Fibroblast of skin of left biceps (primary cell): ENCODE results near the gene GDPGP1.
A peak's percentile ranks its signal among the peaks of the same experiment; 100 is the strongest.
"Not testable (repeated sequence)": the region's sequence is repeated elsewhere in the genome, so short reads cannot be mapped to it uniquely, and the experiment has no call there.

Source experiments
- DNase-seq, 2 experiments: peaks; one replicate each; pipeline ENCODE4 v3.0.0-alpha.2; 2013; ENCODE audit warnings: low read depth in 2 of 2

Gene GDPGP1

GRCh38 chr15:90260731-90261130 is 26.7 kb downstream of the GDPGP1 start:
- not testable (repeated sequence) for DNase-seq

GRCh38 chr15:90261811-90262210 is 27.8 kb downstream of the GDPGP1 start:
- no peak for DNase-seq

GRCh38 chr15:90262426-90262825 is 28.4 kb downstream of the GDPGP1 start:
- DNase-seq, result no peak

GRCh38 chr15:90264671-90265070 is 30.7 kb downstream of the GDPGP1 start:
- no peak for DNase-seq

- peak; percentile 57 to 62 for DNase-seq
Measured at GRCh38 chr15:90265271-90266060, 31.5 kb downstream of the GDPGP1 start, which contains the start of gene NGRN. TSS of gene NGRN (plus strand) at chr15:90265672. CDS start at chr15:90265713, 41 bp downstream.

- DNase-seq, result no peak
Measured at GRCh38 chr15:90266061-90266431, 32.0 kb downstream of the GDPGP1 start.

GRCh38 chr15:90266485-90266884 is 32.5 kb downstream of the GDPGP1 start:
- no peak for DNase-seq

GRCh38 chr15:90268415-90268814 is 34.4 kb downstream of the GDPGP1 start:
- DNase-seq, result no peak

- DNase-seq, result no peak
Measured at GRCh38 chr15:90270502-90271150, 36.6 kb downstream of the GDPGP1 start.

- DNase-seq, result no peak
Measured at GRCh38 chr15:90271459-90272166, 37.6 kb downstream of the GDPGP1 start.

- not testable (repeated sequence) for DNase-seq
Measured at GRCh38 chr15:90278467-90278866, 44.5 kb downstream of the GDPGP1 start.

- not testable (repeated sequence) for DNase-seq
Measured at GRCh38 chr15:90280743-90281142, 46.7 kb downstream of the GDPGP1 start.

- DNase-seq, result not testable (repeated sequence)
Measured at GRCh38 chr15:90281637-90282036, 47.6 kb downstream of the GDPGP1 start.

GRCh38 chr15:90286678-90287077 is 52.7 kb downstream of the GDPGP1 start:
- no peak for DNase-seq

- DNase-seq, result no peak
Measured at GRCh38 chr15:90287101-90287500, 53.1 kb downstream of the GDPGP1 start.

GRCh38 chr15:90287946-90288345 is 53.9 kb downstream of the GDPGP1 start:
- no peak for DNase-seq

- DNase-seq, result no peak
Measured at GRCh38 chr15:90291679-90292356, 57.8 kb downstream of the GDPGP1 start.

GRCh38 chr15:90293040-90293810 is 59.2 kb downstream of the GDPGP1 start:
- DNase-seq, result not testable (repeated sequence)

- DNase-seq, result no peak
Measured at GRCh38 chr15:90294159-90294558, 60.1 kb downstream of the GDPGP1 start.

- DNase-seq, result no peak
Measured at GRCh38 chr15:90294601-90295269, 60.7 kb downstream of the GDPGP1 start.

GRCh38 chr15:90295270-90295648 is 61.2 kb downstream of the GDPGP1 start:
- DNase-seq, result no peak
